Heart left ventricle (tissue), 13 donors: ENCODE results near the gene TMEM126A.

ENCODE experiments used
- POLR2A ChIP-seq, 2 donors: fragments of 450-650 bp; IDR thresholded peaks; one replicate each; pipeline ENCODE4 v1.6.1; 2017; ENCODE audit warnings: antibody characterized with exemption in 2 of 2, mild to moderate bottlenecking in 2 of 2, moderate library complexity in 2 of 2
- TF ChIP-seq, protein P1 (sequence below), 12 donors: fragments of 200-600 bp; sonication (generic) in 4 of 12; IDR thresholded peaks; one replicate each; pipeline versions ENCODE4 v1.5.0 to v1.8.0; 2018 to 2022; ENCODE audit warnings: antibody characterized with exemption in 12 of 12, mild to moderate bottlenecking in 5 of 12
- donor health status: ischemic (EF 13 %, LVEDD 7.1; RV severe dilation, severe dysfunction).
- donor health status: DM: no; HTN: yes; CAD: no.
- donor health status: DM: no; HTN: no; CAD: no.
- donor health status: ischemic (EF 25% LVEDD 6.9; RV normal size, moderate dysfunction).
- donor health status: ischemic (EF 25% LVEDD 5.7; RV mildly dilated, moderate dysfunction).
- donor health status: ischemic (EF 35%, LVEDD 5.7; RV mildly dilated, moderate dysfunction).
- donor health status: nonischemic (EF 11% LVEDD 7.7; RV severe dilation, severe dysfunction).
- donor health status: DM: yes; HTN: yes; CAD: no.
- donor health status: PGD.
- donor health status: ischemic (EF 29% LVEDD 5.4; RV normal size, mild dysfunction).
- donor health status: nonischemic (EF 23%, LVEDD 6.1; RV moderate dilation, normal function).

DNA sequence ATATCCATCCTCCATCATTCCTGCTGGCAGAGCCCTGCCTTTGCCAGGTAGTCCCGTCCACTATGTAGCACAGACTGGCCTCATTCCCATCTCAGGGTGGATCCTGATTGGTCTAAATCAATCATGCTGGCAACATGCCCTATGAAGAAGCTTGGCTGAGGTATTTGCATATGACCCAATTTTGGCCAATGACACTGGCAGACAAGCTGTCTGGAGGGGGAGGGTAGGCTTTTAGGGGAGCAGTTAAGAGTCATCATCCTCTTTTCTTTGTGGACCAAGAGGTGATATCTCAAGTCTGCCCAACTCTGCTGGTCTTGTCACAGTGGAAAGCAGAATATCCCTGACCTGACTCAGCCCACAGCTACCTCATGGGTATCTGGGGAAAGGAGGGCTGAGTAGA is 33.1 kb downstream of the TMEM126A start:
- TF ChIP-seq, protein P1, sequence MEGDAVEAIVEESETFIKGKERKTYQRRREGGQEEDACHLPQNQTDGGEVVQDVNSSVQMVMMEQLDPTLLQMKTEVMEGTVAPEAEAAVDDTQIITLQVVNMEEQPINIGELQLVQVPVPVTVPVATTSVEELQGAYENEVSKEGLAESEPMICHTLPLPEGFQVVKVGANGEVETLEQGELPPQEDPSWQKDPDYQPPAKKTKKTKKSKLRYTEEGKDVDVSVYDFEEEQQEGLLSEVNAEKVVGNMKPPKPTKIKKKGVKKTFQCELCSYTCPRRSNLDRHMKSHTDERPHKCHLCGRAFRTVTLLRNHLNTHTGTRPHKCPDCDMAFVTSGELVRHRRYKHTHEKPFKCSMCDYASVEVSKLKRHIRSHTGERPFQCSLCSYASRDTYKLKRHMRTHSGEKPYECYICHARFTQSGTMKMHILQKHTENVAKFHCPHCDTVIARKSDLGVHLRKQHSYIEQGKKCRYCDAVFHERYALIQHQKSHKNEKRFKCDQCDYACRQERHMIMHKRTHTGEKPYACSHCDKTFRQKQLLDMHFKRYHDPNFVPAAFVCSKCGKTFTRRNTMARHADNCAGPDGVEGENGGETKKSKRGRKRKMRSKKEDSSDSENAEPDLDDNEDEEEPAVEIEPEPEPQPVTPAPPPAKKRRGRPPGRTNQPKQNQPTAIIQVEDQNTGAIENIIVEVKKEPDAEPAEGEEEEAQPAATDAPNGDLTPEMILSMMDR (IDR thresholded peaks at IDR 0.05), result no peak
- no peak for TF ChIP-seq POLR2A (IDR thresholded peaks at IDR 0.05)
